ENCODE results near the gene CMTM7.

The CMTM7 gene

GRCh38 chr3:32367442-32367841, 24.2 kb upstream of the CMTM7 start:
- H3K4me3 ChIP-seq (ENCODE audit: low read depth in 1 of 2, low read length in 2 of 2) = no peak overlapping the region
- H3K9me3 ChIP-seq (ENCODE audit: low read length) = no peaks in the 10 kb centered on the region
- H3K36me3 ChIP-seq (ENCODE audit: insufficient read depth, low read length) = no peaks in the 10 kb centered on the region
- H3K27ac ChIP-seq (ENCODE audit: low read depth, low read length) = no peak overlapping the region
- no peak overlapping the region for H3K9ac ChIP-seq (ENCODE audit: low read length)
- H3K4me1 ChIP-seq (ENCODE audit: insufficient read depth, low read length) = no peaks in the 10 kb centered on the region
- H3K27me3 ChIP-seq (ENCODE audit: control insufficient read depth in 1 of 2, insufficient read depth in 2 of 2, low read length in 2 of 2) = no peaks in the 10 kb centered on the region

- no peak overlapping the region for H3K4me3 ChIP-seq (ENCODE audit: low read depth in 1 of 2, low read length in 2 of 2)
- no peaks in the 10 kb centered on the region for H3K27me3 ChIP-seq (ENCODE audit: control insufficient read depth in 1 of 2, insufficient read depth in 2 of 2, low read length in 2 of 2)
- no peak overlapping the region for H3K27ac ChIP-seq (ENCODE audit: low read depth, low read length)
- H3K36me3 ChIP-seq (ENCODE audit: insufficient read depth, low read length) = no peaks in the 10 kb centered on the region
- no peak overlapping the region for H3K9ac ChIP-seq (ENCODE audit: low read length)
- no peaks in the 10 kb centered on the region for H3K9me3 ChIP-seq (ENCODE audit: low read length)
- no peaks in the 10 kb centered on the region for H3K4me1 ChIP-seq (ENCODE audit: insufficient read depth, low read length)
Measured at GRCh38 chr3:32371461-32372212, 20.0 kb upstream of the CMTM7 start.

GRCh38 chr3:32372213-32372490, 19.5 kb upstream of the CMTM7 start:
- Histone ChIP-seq H3K4me3 (ENCODE audit: low read depth in 1 of 2, low read length in 2 of 2) (no peak overlapping the region), H3K27me3 (ENCODE audit: control insufficient read depth in 1 of 2, insufficient read depth in 2 of 2, low read length in 2 of 2) (no peaks in the 10 kb centered on the region), H3K9ac (ENCODE audit: low read length) (no peak overlapping the region), H3K9me3 (ENCODE audit: low read length) (no peaks in the 10 kb centered on the region), H3K27ac (ENCODE audit: low read depth, low read length) (no peak overlapping the region), H3K4me1 (ENCODE audit: insufficient read depth, low read length) (no peaks in the 10 kb centered on the region), H3K36me3 (ENCODE audit: insufficient read depth, low read length) (no peaks in the 10 kb centered on the region)

- Histone ChIP-seq H3K27me3 (ENCODE audit: control insufficient read depth in 1 of 2, insufficient read depth in 2 of 2, low read length in 2 of 2) (no peaks in the 10 kb centered on the region), H3K36me3 (ENCODE audit: insufficient read depth, low read length) (no peaks in the 10 kb centered on the region), H3K27ac (ENCODE audit: low read depth, low read length) (no peak overlapping the region), H3K9ac (ENCODE audit: low read length) (no peak overlapping the region), H3K4me1 (ENCODE audit: insufficient read depth, low read length) (no peaks in the 10 kb centered on the region), H3K4me3 (ENCODE audit: low read depth in 1 of 2, low read length in 2 of 2) (no peak overlapping the region), H3K9me3 (ENCODE audit: low read length) (no peaks in the 10 kb centered on the region)
Measured at GRCh38 chr3:32373276-32373675, 18.4 kb upstream of the CMTM7 start.

- no peak overlapping the region for H3K9ac ChIP-seq (ENCODE audit: low read length)
- H3K9me3 ChIP-seq (ENCODE audit: low read length) = no peaks in the 10 kb centered on the region
- H3K27me3 ChIP-seq (ENCODE audit: control insufficient read depth in 1 of 2, insufficient read depth in 2 of 2, low read length in 2 of 2) = no peaks in the 10 kb centered on the region
- H3K27ac ChIP-seq (ENCODE audit: low read depth, low read length) = no peak overlapping the region
- H3K4me1 ChIP-seq (ENCODE audit: insufficient read depth, low read length) = no peaks in the 10 kb centered on the region
- H3K36me3 ChIP-seq (ENCODE audit: insufficient read depth, low read length) = no peaks in the 10 kb centered on the region
- no peak overlapping the region for H3K4me3 ChIP-seq (ENCODE audit: low read depth in 1 of 2, low read length in 2 of 2)
Measured at GRCh38 chr3:32373844-32374243, 17.8 kb upstream of the CMTM7 start.

GRCh38 chr3:32374788-32375595, 16.7 kb upstream of the CMTM7 start:
- Histone ChIP-seq H3K27ac (ENCODE audit: low read depth, low read length) (no peak overlapping the region), H3K4me3 (ENCODE audit: low read depth in 1 of 2, low read length in 2 of 2) (no peak overlapping the region), H3K4me1 (ENCODE audit: insufficient read depth, low read length) (no peaks in the 10 kb centered on the region), H3K9me3 (ENCODE audit: low read length) (no peaks in the 10 kb centered on the region), H3K9ac (ENCODE audit: low read length) (no peak overlapping the region), H3K27me3 (ENCODE audit: control insufficient read depth in 1 of 2, insufficient read depth in 2 of 2, low read length in 2 of 2) (no peaks in the 10 kb centered on the region), H3K36me3 (ENCODE audit: insufficient read depth, low read length) (no peaks in the 10 kb centered on the region)

GRCh38 chr3:32375596-32375930, 16.1 kb upstream of the CMTM7 start:
- H3K36me3 ChIP-seq (ENCODE audit: insufficient read depth, low read length) = no peaks in the 10 kb centered on the region
- H3K9ac ChIP-seq (ENCODE audit: low read length) = no peak overlapping the region

GRCh38 chr3:32376115-32376514, 15.5 kb upstream of the CMTM7 start:
- H3K4me3 ChIP-seq (ENCODE audit: low read depth in 1 of 2, low read length in 2 of 2) = no peak overlapping the region
- no peaks in the 10 kb centered on the region for H3K27me3 ChIP-seq (ENCODE audit: control insufficient read depth in 1 of 2, insufficient read depth in 2 of 2, low read length in 2 of 2)
- no peaks in the 10 kb centered on the region for H3K4me1 ChIP-seq (ENCODE audit: insufficient read depth, low read length)
- no peak overlapping the region for H3K27ac ChIP-seq (ENCODE audit: low read depth, low read length)
- no peaks in the 10 kb centered on the region for H3K36me3 ChIP-seq (ENCODE audit: insufficient read depth, low read length)
- no peaks in the 10 kb centered on the region for H3K9me3 ChIP-seq (ENCODE audit: low read length)
- H3K9ac ChIP-seq (ENCODE audit: low read length) = no peak overlapping the region

More at GRCh38 chr3:32375596-32375930, 16.1 kb upstream of the CMTM7 start:
- Histone ChIP-seq H3K4me1 (ENCODE audit: insufficient read depth, low read length) (no peaks in the 10 kb centered on the region), H3K27me3 (ENCODE audit: control insufficient read depth in 1 of 2, insufficient read depth in 2 of 2, low read length in 2 of 2) (no peaks in the 10 kb centered on the region), H3K27ac (ENCODE audit: low read depth, low read length) (no peak overlapping the region), H3K4me3 (ENCODE audit: low read depth in 1 of 2, low read length in 2 of 2) (no peak overlapping the region), H3K9me3 (ENCODE audit: low read length) (no peaks in the 10 kb centered on the region)

GRCh38 chr3:32379831-32380500, 11.7 kb upstream of the CMTM7 start:
- no peaks in the 10 kb centered on the region for H3K27me3 ChIP-seq (ENCODE audit: control insufficient read depth in 1 of 2, insufficient read depth in 2 of 2, low read length in 2 of 2)
- H3K27ac ChIP-seq (ENCODE audit: low read depth, low read length) = no peak overlapping the region
- H3K4me3 ChIP-seq (ENCODE audit: low read depth in 1 of 2, low read length in 2 of 2) = no peak overlapping the region
- H3K9ac ChIP-seq (ENCODE audit: low read length) = no peak overlapping the region
- no peaks in the 10 kb centered on the region for H3K36me3 ChIP-seq (ENCODE audit: insufficient read depth, low read length)
- no peaks in the 10 kb centered on the region for H3K9me3 ChIP-seq (ENCODE audit: low read length)
- no peaks in the 10 kb centered on the region for H3K4me1 ChIP-seq (ENCODE audit: insufficient read depth, low read length)

GRCh38 chr3:32381922-32382321, 9.7 kb upstream of the CMTM7 start:
- no peaks in the 10 kb centered on the region for H3K36me3 ChIP-seq (ENCODE audit: insufficient read depth, low read length)
- H3K4me3 ChIP-seq (ENCODE audit: low read depth in 1 of 2, low read length in 2 of 2) = no peak overlapping the region
- no peaks in the 10 kb centered on the region for H3K4me1 ChIP-seq (ENCODE audit: insufficient read depth, low read length)
- no peaks in the 10 kb centered on the region for H3K9me3 ChIP-seq (ENCODE audit: low read length)
- no peaks in the 10 kb centered on the region for H3K27me3 ChIP-seq (ENCODE audit: control insufficient read depth in 1 of 2, insufficient read depth in 2 of 2, low read length in 2 of 2)
- no peak overlapping the region for H3K9ac ChIP-seq (ENCODE audit: low read length)
- no peak overlapping the region for H3K27ac ChIP-seq (ENCODE audit: low read depth, low read length)

GRCh38 chr3:32383136-32383711, 8.4 kb upstream of the CMTM7 start:
- Histone ChIP-seq H3K9me3 (ENCODE audit: low read length) (no peaks in the 10 kb centered on the region), H3K4me1 (ENCODE audit: insufficient read depth, low read length) (no peaks in the 10 kb centered on the region)

More at GRCh38 chr3:32383136-32383711, 8.4 kb upstream of the CMTM7 start:
- Histone ChIP-seq H3K36me3 (ENCODE audit: insufficient read depth, low read length) (no peaks in the 10 kb centered on the region), H3K27me3 (ENCODE audit: control insufficient read depth in 1 of 2, insufficient read depth in 2 of 2, low read length in 2 of 2) (no peaks in the 10 kb centered on the region), H3K27ac (ENCODE audit: low read depth, low read length) (no peak overlapping the region), H3K4me3 (ENCODE audit: low read depth in 1 of 2, low read length in 2 of 2) (no peak overlapping the region), H3K9ac (ENCODE audit: low read length) (no peak overlapping the region)

All from muscle layer of colon (tissue), 2 donors.